ENCODE data around the gene ARHGAP35.

The ARHGAP35 gene

DNA sequence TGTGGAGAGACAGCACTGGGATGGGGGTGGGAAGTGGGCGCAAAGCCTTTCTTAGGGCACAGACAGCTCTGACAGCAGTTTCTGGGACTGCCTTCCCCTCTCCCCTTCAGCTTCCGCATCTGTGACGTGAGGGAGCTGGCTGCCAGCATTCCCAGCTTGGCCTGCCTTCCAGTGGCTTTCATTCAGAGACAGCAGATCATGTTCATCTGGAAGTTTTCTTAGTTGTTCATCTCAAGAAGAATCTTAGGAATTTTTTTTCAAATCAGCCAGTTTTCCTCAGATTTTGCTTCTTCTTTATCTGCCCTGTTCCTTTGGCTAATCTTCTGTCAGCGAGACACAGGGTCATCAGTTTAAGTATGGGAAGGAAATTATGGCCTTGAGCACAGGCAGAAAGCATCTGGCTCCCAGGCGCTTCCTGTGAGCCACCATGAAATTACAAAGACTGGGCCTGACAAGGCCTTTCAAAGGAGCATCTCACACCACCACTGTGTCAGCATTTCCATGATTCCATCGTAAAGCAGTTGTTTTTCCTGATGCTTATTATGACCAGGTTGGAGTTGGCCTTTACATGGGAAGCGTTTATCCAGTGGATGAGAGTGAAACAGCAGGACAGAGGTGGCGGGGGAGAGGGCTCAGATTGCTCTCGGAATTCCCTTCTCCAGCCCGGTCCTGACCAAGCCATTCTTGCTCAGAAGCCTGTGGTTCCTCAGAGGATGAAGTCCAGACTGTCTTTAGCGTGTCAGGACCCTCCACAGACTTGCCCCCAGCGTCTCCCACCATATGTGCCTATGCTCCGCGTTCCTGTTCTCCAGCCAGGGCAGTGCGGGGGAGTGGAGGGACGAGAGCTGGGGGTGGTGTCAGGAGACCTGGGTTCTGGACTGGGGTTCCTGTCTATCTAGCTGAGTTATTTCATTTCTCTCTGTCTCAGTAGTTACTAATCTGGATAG is 43.6 kb downstream of the ARHGAP35 start:
- no peak for DNase-seq (ENCODE audit: low spot score)

DNA sequence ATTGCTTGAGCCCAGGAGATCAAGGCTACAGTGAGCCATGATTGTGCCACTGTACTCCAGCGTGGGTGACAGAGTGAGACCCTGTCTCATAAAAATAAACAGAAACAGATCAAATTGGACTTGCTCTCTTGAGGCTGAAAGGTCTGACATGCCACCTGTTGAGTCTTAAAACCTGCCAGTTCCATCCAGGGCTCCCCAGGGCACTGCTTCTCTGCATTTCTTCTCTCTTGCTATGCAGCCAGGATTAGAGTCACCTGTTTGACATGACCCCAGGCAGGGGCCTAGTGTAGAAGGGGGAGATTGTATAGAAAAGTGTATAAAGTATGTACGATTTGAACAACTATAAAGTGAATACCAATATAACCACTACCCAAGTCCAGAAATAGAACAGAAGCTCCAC is 45.4 kb downstream of the ARHGAP35 start:
- DNase-seq (ENCODE audit: low spot score), result no peak

DNA sequence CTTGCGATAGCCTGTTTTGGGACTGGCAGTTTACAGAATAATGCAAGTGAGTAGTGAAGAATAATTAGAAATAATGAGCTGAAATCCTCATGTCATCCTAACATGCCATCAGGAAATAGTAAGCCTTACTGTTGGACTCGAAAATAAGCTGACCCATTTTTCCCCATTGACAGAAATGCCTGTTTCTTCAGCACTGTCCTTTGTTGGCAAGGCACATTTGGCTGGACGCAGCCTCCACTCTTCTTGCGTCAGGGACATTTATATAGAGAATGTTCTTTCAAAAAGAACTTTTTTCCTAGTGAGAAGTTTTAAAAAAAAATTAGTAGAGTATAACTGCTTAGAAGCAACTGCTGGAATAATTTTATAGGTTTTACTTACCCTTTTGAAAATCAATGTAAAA is 47.1 kb downstream of the ARHGAP35 start:
- no peak for DNase-seq (ENCODE audit: low spot score)

DNA sequence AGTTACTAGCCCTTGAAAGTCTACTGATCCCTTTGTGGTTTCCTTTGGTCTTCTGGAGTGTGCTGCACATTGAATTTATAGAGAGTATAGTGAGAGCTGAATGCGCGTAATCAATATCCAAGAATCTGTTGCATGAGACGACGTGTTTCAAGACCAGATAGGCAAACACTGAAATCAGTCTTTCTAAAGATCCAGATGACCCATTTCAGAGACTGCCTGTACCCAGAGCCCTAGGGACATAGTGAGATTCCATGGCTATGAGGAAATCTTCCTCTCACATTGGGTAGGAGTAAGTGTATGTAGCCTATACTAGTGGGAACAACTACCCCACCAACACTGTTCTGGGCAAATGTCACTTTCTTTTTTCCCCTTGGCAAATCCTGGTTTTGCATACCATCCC is 48.6 kb downstream of the ARHGAP35 start:
- DNase-seq (ENCODE audit: low spot score), result no peak

All from germinal center (tissue), 1 donor.